Activated naive CD4-positive, alpha-beta T cell (primary cell): ENCODE results near the gene AFDN.

Source experiments
- DNase-seq, 4 experiments: peaks; one replicate each; lab custom pipeline; 2025; lab: John Stamatoyannopoulos, UW

AFDN gene

GRCh38 chr6:167980911-167981580 is 154.3 kb downstream of the AFDN start:
- no peak for DNase-seq

GRCh38 chr6:167981916-167982462 is 155.3 kb downstream of the AFDN start:
- no peak for DNase-seq

- no peak for DNase-seq
Measured at GRCh38 chr6:167984144-167984719, 157.5 kb downstream of the AFDN start.

- DNase-seq: no peak
Measured at GRCh38 chr6:167984876-167985604, 158.3 kb downstream of the AFDN start.

GRCh38 chr6:167985911-167986595 is 159.3 kb downstream of the AFDN start:
- no peak for DNase-seq

- DNase-seq: no peak
Measured at GRCh38 chr6:167987396-167988153, 160.9 kb downstream of the AFDN start.

GRCh38 chr6:167988154-167988495 is 161.4 kb downstream of the AFDN start:
- DNase-seq: no peak

- DNase-seq: no peak
Measured at GRCh38 chr6:167988945-167989841, 162.5 kb downstream of the AFDN start.

GRCh38 chr6:167990016-167990945 is 163.6 kb downstream of the AFDN start:
- DNase-seq: no peak

- DNase-seq: no peak
Measured at GRCh38 chr6:167993169-167993568, 166.5 kb downstream of the AFDN start.

- no peak for DNase-seq
Measured at GRCh38 chr6:167993831-167994230, 167.1 kb downstream of the AFDN start.

GRCh38 chr6:167995302-167995701 is 168.6 kb downstream of the AFDN start:
- DNase-seq: no peak

- DNase-seq: no peak
Measured at GRCh38 chr6:167995731-167996151, 169.0 kb downstream of the AFDN start.

GRCh38 chr6:167996424-167997199 is 169.9 kb downstream of the AFDN start:
- no peak for DNase-seq

GRCh38 chr6:167997642-167998041 is 170.9 kb downstream of the AFDN start, which contains the start of gene KIF25:
Gene KIF25 (plus strand): TSS chr6:167997671. CDS start chr6:168029586, 31,915 bp downstream.
- no peak for DNase-seq

- no peak for DNase-seq
Measured at GRCh38 chr6:167998215-167998614, 171.5 kb downstream of the AFDN start.

- DNase-seq: no peak
Measured at GRCh38 chr6:168000198-168001028, 173.7 kb downstream of the AFDN start.

- no peak for DNase-seq
Measured at GRCh38 chr6:168001029-168001332, 174.3 kb downstream of the AFDN start.
